ENCODE data around the gene DNAJA2. TPM values are rescaled to one million over a fixed set of nuclear protein-coding genes. Genes with fewer than 3 reads are reported as not detected.

DNAJA2 gene
- total RNA-seq, 1 experiment from 2014 or later = 85.2 TPM

- Histone ChIP-seq H3K27ac (ENCODE audit: low read depth, low read length, poor library complexity, severe bottlenecking) (no peak overlapping the region), H3K36me3 (ENCODE audit: insufficient read depth, low read length, poor library complexity, severe bottlenecking) (no peaks in the 10 kb centered on the region), H3K9me3 (ENCODE audit: low read depth, low read length, poor library complexity, severe bottlenecking) (no peaks in the 10 kb centered on the region), H3K4me3 (ENCODE audit: low read depth, low read length, poor library complexity, severe bottlenecking) (no peak overlapping the region), H3K4me1 (ENCODE audit: insufficient read depth, low read length, poor library complexity, severe bottlenecking) (no peaks in the 10 kb centered on the region), H3K27me3 (replicated peaks; ENCODE audit: insufficient read depth, low read depth, low read length, poor library complexity) (no peaks in the 10 kb centered on the region)
- CTCF ChIA-PET = no interaction called here
- no TSS peak for BruUV-seq (replicated peaks)
- DNase-seq (ENCODE audit: low spot score) = no peak
- POLR2A ChIA-PET (ENCODE audit: low non-redundant PET) = no interaction called here
- TF ChIP-seq CTCF (conservative IDR thresholded peaks at IDR 0.05; ENCODE audit: low read depth, low read length) (no peak), EZH2 (IDR thresholded peaks at IDR 0.05; ENCODE audit: borderline replicate concordance, low read depth, low read length, poor library complexity, severe bottlenecking) (no peak)
- intact Hi-C loops (cut with micrococcal nuclease; ENCODE audit: unreplicated experiment) = no loop called here
Measured at GRCh38 chr16:47017636-47018035, 44.2 kb upstream of the DNAJA2 start.

- Histone ChIP-seq H3K27ac (ENCODE audit: low read depth, low read length, poor library complexity, severe bottlenecking) (no peak overlapping the region), H3K4me1 (ENCODE audit: insufficient read depth, low read length, poor library complexity, severe bottlenecking) (no peaks in the 10 kb centered on the region), H3K9me3 (ENCODE audit: low read depth, low read length, poor library complexity, severe bottlenecking) (no peaks in the 10 kb centered on the region), H3K36me3 (ENCODE audit: insufficient read depth, low read length, poor library complexity, severe bottlenecking) (no peaks in the 10 kb centered on the region), H3K4me3 (ENCODE audit: low read depth, low read length, poor library complexity, severe bottlenecking) (no peak overlapping the region), H3K27me3 (replicated peaks; ENCODE audit: insufficient read depth, low read depth, low read length, poor library complexity) (no peaks in the 10 kb centered on the region)
- intact Hi-C loops (cut with micrococcal nuclease; ENCODE audit: unreplicated experiment) = no loop called here
- no peak for DNase-seq (ENCODE audit: low spot score)
- CTCF ChIA-PET = no interaction called here
- no peak for TF ChIP-seq EZH2 (IDR thresholded peaks at IDR 0.05; ENCODE audit: borderline replicate concordance, low read depth, low read length, poor library complexity, severe bottlenecking)
- TF ChIP-seq CTCF (conservative IDR thresholded peaks at IDR 0.05; ENCODE audit: low read depth, low read length) = no peak
- POLR2A ChIA-PET (ENCODE audit: low non-redundant PET) = no interaction called here
- no TSS peak for BruUV-seq (replicated peaks)
Measured at GRCh38 chr16:47016700-47017133, 43.2 kb upstream of the DNAJA2 start.

GRCh38 chr16:47013910-47014309 lies 40.4 kb upstream of the DNAJA2 start:
- no peaks in the 10 kb centered on the region for H3K4me1 ChIP-seq (ENCODE audit: insufficient read depth, low read length, poor library complexity, severe bottlenecking)
- TF ChIP-seq EZH2 (IDR thresholded peaks at IDR 0.05; ENCODE audit: borderline replicate concordance, low read depth, low read length, poor library complexity, severe bottlenecking) = no peak
- TF ChIP-seq CTCF (conservative IDR thresholded peaks at IDR 0.05; ENCODE audit: low read depth, low read length) = no peak
- no peak overlapping the region for H3K27ac ChIP-seq (ENCODE audit: low read depth, low read length, poor library complexity, severe bottlenecking)
- no peaks in the 10 kb centered on the region for H3K27me3 ChIP-seq (replicated peaks; ENCODE audit: insufficient read depth, low read depth, low read length, poor library complexity)
- CTCF ChIA-PET = no interaction called here
- BruUV-seq (replicated peaks) = no TSS peak
- no peak overlapping the region for H3K4me3 ChIP-seq (ENCODE audit: low read depth, low read length, poor library complexity, severe bottlenecking)
- intact Hi-C loops (cut with micrococcal nuclease; ENCODE audit: unreplicated experiment) = no loop called here
- no peaks in the 10 kb centered on the region for H3K9me3 ChIP-seq (ENCODE audit: low read depth, low read length, poor library complexity, severe bottlenecking)
- POLR2A ChIA-PET (ENCODE audit: low non-redundant PET) = no interaction called here
- H3K36me3 ChIP-seq (ENCODE audit: insufficient read depth, low read length, poor library complexity, severe bottlenecking) = no peaks in the 10 kb centered on the region
- no peak for DNase-seq (ENCODE audit: low spot score)
